PC-3 (cell line): ENCODE results near the gene VEZT. TPM values are rescaled to one million over a fixed set of nuclear protein-coding genes. Genes with fewer than 3 reads are reported as not detected.

Source experiments
- ATAC-seq: fragments of 200-7000 bp; cut with Tn5 transposase; 2 replicates; pipeline ENCODE4 v1.9.1; 2020; ENCODE audit warnings: mild to moderate bottlenecking, moderate library complexity
- BruUV-seq: library from RNA; stranded (reverse); fragments of 400-500 nt; replicated peaks from 2 replicates; lab custom pipeline; 2021; lab: Mats Ljungman, UMichigan
- CTCF ChIA-PET: fragments of 300-600 bp; sonication (Branson Sonifier 250); formaldehyde crosslinking; loops from one replicate; lab custom pipeline; 2022; ENCODE audit warnings: antibody characterized with exemption; lab: Charles Lee
- POLR2A ChIA-PET: fragments of 300-600 bp; sonication (Branson Sonifier 250); formaldehyde crosslinking; loops from one replicate; lab custom pipeline; 2022; ENCODE audit warnings: antibody characterized with exemption; ENCODE audit not compliant: unreplicated experiment; lab: Charles Lee
- DNase-seq: peaks from one replicate; pipeline ENCODE4 v3.0.0-alpha.2; 2015
- H2AFZ ChIP-seq: fragments of 300-600 bp; sonication (generic); 2 replicates; pipeline ENCODE4 v1.6.0; 2016; ENCODE audit warnings: antibody characterized with exemption, low read length
- H3F3A ChIP-seq: fragments of 300-600 bp; sonication (generic); one replicate; pipeline ENCODE4 v1.6.0; 2017; ENCODE audit warnings: antibody characterized with exemption, low read length, control low read depth, mild to moderate bottlenecking; ENCODE audit not compliant: unreplicated experiment
- H3K27ac ChIP-seq: fragments of 300-600 bp; sonication (generic); 2 replicates; pipeline ENCODE4 v1.5.1; 2016; ENCODE audit warnings: mild to moderate bottlenecking, low read length
- H3K27me3 ChIP-seq: fragments of 300-600 bp; sonication (generic); 2 replicates; pipeline ENCODE4 v1.6.1; 2016; ENCODE audit warnings: low read length, mixed read lengths
- H3K36me3 ChIP-seq: fragments of 300-600 bp; sonication (generic); 2 replicates; pipeline ENCODE4 v1.6.1; 2016; ENCODE audit warnings: low read depth, mixed run types, low read length, mixed read lengths
- H3K4me1 ChIP-seq: fragments of 300-600 bp; sonication (generic); 2 replicates; pipeline ENCODE4 v1.5.1; 2016; ENCODE audit warnings: low read length; ENCODE audit not compliant: insufficient read depth
- H3K4me2 ChIP-seq: fragments of 300-600 bp; sonication (generic); 2 replicates; pipeline ENCODE4 v1.6.0; 2016; ENCODE audit warnings: low read length
- H3K4me3 ChIP-seq: fragments of 300-600 bp; sonication (generic); 2 replicates; pipeline ENCODE4 v1.5.1; 2016; ENCODE audit warnings: mild to moderate bottlenecking, low read length, mixed read lengths
- H3K79me2 ChIP-seq: fragments of 300-600 bp; sonication (generic); 2 replicates; pipeline ENCODE4 v1.6.1; 2017; ENCODE audit warnings: low read length, mixed read lengths
- H3K9ac ChIP-seq: fragments of 300-600 bp; sonication (generic); 2 replicates; pipeline ENCODE4 v1.6.0; 2016; ENCODE audit warnings: mild to moderate bottlenecking, low read length
- H3K9me2 ChIP-seq: fragments of 300-600 bp; sonication (generic); replicated peaks from 2 replicates; pipeline ENCODE4 v1.6.1; 2016; ENCODE audit warnings: mixed run types, low read length, mixed read lengths
- H3K9me3 ChIP-seq: fragments of 300-600 bp; sonication (generic); 2 replicates; pipeline ENCODE4 v1.6.1; 2016; ENCODE audit warnings: low read length, mixed read lengths
- H4K20me1 ChIP-seq: fragments of 300-600 bp; sonication (generic); 2 replicates; pipeline ENCODE4 v1.6.1; 2016; ENCODE audit warnings: low read length, mixed read lengths
- CTCF ChIP-seq: fragments of 300-600 bp; sonication (generic); conservative IDR thresholded peaks from 2 replicates; pipeline ENCODE4 v1.5.1; 2017; ENCODE audit warnings: antibody characterized with exemption, low read depth, mild to moderate bottlenecking, low read length
- EZH2 ChIP-seq: fragments of 300-600 bp; sonication (generic); IDR thresholded peaks from one replicate; pipeline ENCODE4 v1.6.1; 2017; ENCODE audit warnings: antibody characterized with exemption, mild to moderate bottlenecking, low read length; ENCODE audit not compliant: unreplicated experiment
- EZH2phosphoT487 ChIP-seq: fragments of 300-600 bp; sonication (generic); IDR thresholded peaks from 2 replicates; pipeline ENCODE4 v1.6.1; 2018; ENCODE audit warnings: mild to moderate bottlenecking, antibody characterized with exemption, low read length, borderline replicate concordance
- intact Hi-C: fragments of 100-400 bp; cut with micrococcal nuclease; formaldehyde crosslinking; loops from 2 replicates; pipeline ENCODE4 v1.9.0; 2023
- total RNA-seq: library from RNA; depleted of rRNA; stranded (reverse); fragments of >200 nt; gene quantifications from 2 replicates; pipeline ENCODE4 v1.2.3, GENCODE V29; 2014

The VEZT gene
- total RNA-seq, 1 experiment from 2014 or later, result 83.6 TPM

GRCh38 chr12:95218150-95219133 lies 835 bp downstream of the VEZT start:
- intact Hi-C loops, result loop anchor here (1.0 kb wide), 1 partner anchor 316 kb away; no protein-coding TSS in a partner anchor
- BruUV-seq, result TSS peak; percentile 52
- Histone ChIP-seq H2AFZ (peak overlapping the region; percentile 65; the same call in 1 of the 2 replicates), H3K4me2 (peak overlapping the region; percentile 84), H3K4me3 (peak overlapping the region; percentile 93), H3K27me3 (no peaks in the 10 kb centered on the region), H3K9me2 (no peaks in the 10 kb centered on the region), H3K9me3 (no peaks in the 10 kb centered on the region), H3K4me1 (peaks cover 44% of the 10 kb centered on the region), H3K27ac (peak overlapping the region; percentile 90), H3K36me3 (peaks cover 10% of the 10 kb centered on the region; the same call in 1 of the 2 replicates), H4K20me1 (peaks cover 35% of the 10 kb centered on the region), H3K79me2 (peaks cover 95% of the 10 kb centered on the region), H3K9ac (peak overlapping the region; percentile 92), H3F3A (no peaks in the 10 kb centered on the region)
- CTCF ChIA-PET, result interaction anchor here (1.0 to 1.3 kb wide), 4 partner anchors 44 to 317 kb away, joined by 3 to 16 read pairs (median 6); no protein-coding TSS in a partner anchor
- TF ChIP-seq CTCF, result no peak
- TF ChIP-seq EZH2, result no peak
- no peak for TF ChIP-seq EZH2phosphoT487
- DNase-seq (peak; percentile 87), ATAC-seq (no peak)
- POLR2A ChIA-PET, result interaction anchor here (0.6 to 1.2 kb wide), 4 partner anchors 13 to 101 kb away, joined by 4 to 8 read pairs (median 5); no protein-coding TSS in a partner anchor

- Histone ChIP-seq H3K36me3 (peaks cover 18% of the 10 kb centered on the region), H3K27me3 (no peaks in the 10 kb centered on the region), H3K27ac (peak overlapping the region; percentile 90), H3K4me2 (peak overlapping the region; percentile 84), H4K20me1 (peaks cover 50% of the 10 kb centered on the region), H3K79me2 (peaks cover 95% of the 10 kb centered on the region), H3K4me3 (peak overlapping the region; percentile 93), H2AFZ (no peak overlapping the region), H3K9me2 (no peaks in the 10 kb centered on the region), H3K4me1 (peaks cover 40% of the 10 kb centered on the region), H3K9me3 (no peaks in the 10 kb centered on the region), H3K9ac (peak overlapping the region; percentile 92), H3F3A (no peaks in the 10 kb centered on the region)
- POLR2A ChIA-PET, result no interaction called here
- TF ChIP-seq EZH2, result no peak
- TF ChIP-seq CTCF, result no peak
- no peak for TF ChIP-seq EZH2phosphoT487
- CTCF ChIA-PET, result no interaction called here
- BruUV-seq, result no TSS peak
- ATAC-seq (no peak), DNase-seq (no peak)
- intact Hi-C loops, result no loop called here
These were observed 2.6 kb downstream of the VEZT start for GRCh38 chr12:95220190-95220589.
